GM21737 (cell line): ENCODE results near the gene CFAP299.
"Not testable (repeated sequence)": the region's sequence is repeated elsewhere in the genome, so short reads cannot be mapped to it uniquely, and the experiment has no call there.

Experiments used
- ATAC-seq: cut with Tn5 transposase; IDR thresholded peaks from one replicate; pipeline ENCODE4 v1.9.1; 2021; ENCODE audit warnings: mild to moderate bottlenecking, moderate library complexity; ENCODE audit not compliant: unreplicated experiment

CFAP299 gene

GRCh38 chr4:80705311-80705710 is 369.8 kb downstream of the CFAP299 start:
- no peak for ATAC-seq

GRCh38 chr4:80709082-80709869 is 373.7 kb downstream of the CFAP299 start:
- ATAC-seq: no peak

GRCh38 chr4:80710748-80711451 is 375.4 kb downstream of the CFAP299 start:
- no peak for ATAC-seq

GRCh38 chr4:80711956-80712355 is 376.4 kb downstream of the CFAP299 start:
- ATAC-seq: no peak

GRCh38 chr4:80713409-80713808 is 377.9 kb downstream of the CFAP299 start:
- no peak for ATAC-seq

- ATAC-seq: no peak
These were observed 381.7 kb downstream of the CFAP299 start for GRCh38 chr4:80717204-80717603.

GRCh38 chr4:80726471-80726870 is 390.9 kb downstream of the CFAP299 start:
- no peak for ATAC-seq

GRCh38 chr4:80730158-80730557 is 394.6 kb downstream of the CFAP299 start:
- ATAC-seq: no peak

- no peak for ATAC-seq
These were observed 395.9 kb downstream of the CFAP299 start for GRCh38 chr4:80731436-80731835.

- no peak for ATAC-seq
These were observed 396.5 kb downstream of the CFAP299 start for GRCh38 chr4:80732010-80732409.

GRCh38 chr4:80740375-80740774 is 404.8 kb downstream of the CFAP299 start:
- ATAC-seq: no peak

GRCh38 chr4:80749558-80749957 is 414.0 kb downstream of the CFAP299 start:
- ATAC-seq: not testable (repeated sequence)

GRCh38 chr4:80751200-80751599 is 415.7 kb downstream of the CFAP299 start:
- no peak for ATAC-seq

- ATAC-seq: no peak
These were observed 432.4 kb downstream of the CFAP299 start for GRCh38 chr4:80767944-80768343.

GRCh38 chr4:80776168-80776567 is 440.6 kb downstream of the CFAP299 start:
- no peak for ATAC-seq

- no peak for ATAC-seq
These were observed 445.9 kb downstream of the CFAP299 start for GRCh38 chr4:80781431-80781830.

- no peak for ATAC-seq
These were observed 451.8 kb downstream of the CFAP299 start for GRCh38 chr4:80787306-80787705.

GRCh38 chr4:80788798-80789197 is 453.3 kb downstream of the CFAP299 start:
- ATAC-seq: no peak

GRCh38 chr4:80790152-80790551 is 454.6 kb downstream of the CFAP299 start:
- no peak for ATAC-seq

GRCh38 chr4:80793660-80794059 is 458.1 kb downstream of the CFAP299 start:
- not testable (repeated sequence) for ATAC-seq

- ATAC-seq: no peak
These were observed 462.6 kb downstream of the CFAP299 start for GRCh38 chr4:80798082-80798481.

- ATAC-seq: not testable (repeated sequence)
These were observed 465.2 kb downstream of the CFAP299 start for GRCh38 chr4:80800719-80801118.
